Activated T-cell treated with anti-CD3 and anti-CD28 coated beads for 1 hour (primary cell): Measurements from ENCODE around the gene MGARP.

Experiments
- DNase-seq: peaks from one replicate; pipeline ENCODE4 v3.0.0-alpha.2; 2020; ENCODE audit warnings: low read depth

Gene MGARP

DNA sequence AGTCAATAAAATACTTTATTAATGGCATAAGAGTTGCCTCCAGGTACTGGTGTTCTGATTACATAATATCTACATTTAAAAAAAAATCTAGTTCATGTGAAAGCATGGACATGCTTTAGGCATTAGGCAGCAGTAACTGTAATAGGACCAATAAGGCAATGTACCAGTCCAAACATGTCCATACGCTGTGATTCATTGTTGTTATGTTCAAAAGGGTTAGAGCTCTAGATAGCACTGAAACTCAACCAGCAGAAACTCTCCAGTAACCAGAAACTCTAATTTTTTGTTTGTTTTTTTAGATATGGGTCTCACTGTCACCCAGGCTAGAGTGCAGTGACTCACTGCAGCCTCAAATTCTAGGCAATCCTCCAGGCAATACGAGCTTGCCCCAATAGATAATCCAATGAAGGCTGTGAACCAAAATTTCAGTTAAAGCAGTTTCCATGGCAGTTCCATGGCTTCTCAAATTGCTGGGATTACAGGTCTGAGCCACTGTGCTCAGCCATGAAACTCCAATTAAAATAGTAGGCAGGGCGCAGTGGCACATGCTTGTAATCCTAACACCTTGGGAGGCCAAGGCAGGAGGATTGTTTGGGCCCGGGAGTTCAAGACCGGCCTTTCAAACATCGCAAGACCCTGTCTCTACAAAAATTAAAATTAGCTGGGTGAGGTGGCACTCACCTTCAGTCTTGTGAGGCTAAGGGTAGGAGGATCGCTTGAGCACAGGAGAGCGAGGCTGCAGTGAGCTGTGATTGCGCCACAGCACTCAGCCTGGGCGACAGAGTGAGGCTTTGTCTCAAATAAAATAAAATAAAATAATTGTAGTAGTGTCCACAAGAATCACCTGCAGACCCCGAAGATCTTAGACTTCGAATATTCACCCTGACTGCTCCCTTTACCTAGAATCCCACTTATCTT, 36.3 kb downstream of the MGARP start:
- no peak for DNase-seq

- DNase-seq, result no peak
These were observed 37.4 kb downstream of the MGARP start for GRCh38 chr4:139242511-139243051.

DNA sequence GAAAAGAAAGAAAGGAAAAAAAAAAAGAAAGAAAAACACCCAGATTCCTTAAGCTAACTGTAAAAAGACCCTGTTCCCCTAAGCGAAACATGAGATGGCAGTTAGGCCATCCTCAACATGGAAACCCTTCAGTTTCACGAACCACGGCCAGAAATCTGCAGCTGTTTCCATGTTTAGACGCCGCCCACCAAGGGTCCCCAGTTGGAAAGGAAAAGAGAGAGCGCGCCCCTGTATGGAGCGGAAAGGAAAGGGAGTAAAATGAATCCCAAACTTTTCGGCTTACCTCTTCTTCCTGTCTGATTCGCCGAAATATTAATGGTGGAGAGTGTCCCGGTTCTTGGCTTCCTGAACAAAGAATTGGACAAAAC, 38.3 kb downstream of the MGARP start:
- no peak for DNase-seq

GRCh38 chr4:139241086-139241783, 38.8 kb downstream of the MGARP start:
- DNase-seq, result no peak

DNA sequence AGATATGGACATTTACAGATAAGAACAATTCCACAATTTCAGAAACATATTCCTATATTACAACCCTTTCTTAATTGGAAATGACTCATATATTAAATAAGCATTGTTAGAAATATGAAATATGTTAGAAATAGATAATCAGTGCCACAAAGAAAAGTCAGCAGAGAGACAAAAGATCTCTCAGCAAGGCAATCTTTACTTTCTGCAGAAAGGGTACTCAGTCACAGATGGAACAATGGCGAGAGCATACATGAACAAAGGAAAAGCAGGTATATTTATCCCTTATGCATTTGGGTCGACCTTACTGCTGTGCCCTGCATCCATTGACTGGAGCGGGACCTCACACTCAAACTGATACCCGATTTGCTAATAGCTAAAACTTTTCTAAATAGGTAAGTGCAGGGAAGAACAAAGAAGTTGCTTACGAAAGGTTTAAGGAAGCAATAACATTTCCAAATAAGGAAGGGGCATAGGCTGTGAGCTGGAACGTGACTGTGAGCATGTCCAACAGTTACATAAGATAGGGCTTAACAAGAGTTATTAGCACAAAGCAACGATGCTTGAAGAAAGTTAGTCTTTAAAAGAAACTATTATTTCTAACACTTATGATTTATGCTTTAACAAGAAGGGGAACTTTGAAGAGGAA, 40.8 kb downstream of the MGARP start:
- DNase-seq, result no peak

DNA sequence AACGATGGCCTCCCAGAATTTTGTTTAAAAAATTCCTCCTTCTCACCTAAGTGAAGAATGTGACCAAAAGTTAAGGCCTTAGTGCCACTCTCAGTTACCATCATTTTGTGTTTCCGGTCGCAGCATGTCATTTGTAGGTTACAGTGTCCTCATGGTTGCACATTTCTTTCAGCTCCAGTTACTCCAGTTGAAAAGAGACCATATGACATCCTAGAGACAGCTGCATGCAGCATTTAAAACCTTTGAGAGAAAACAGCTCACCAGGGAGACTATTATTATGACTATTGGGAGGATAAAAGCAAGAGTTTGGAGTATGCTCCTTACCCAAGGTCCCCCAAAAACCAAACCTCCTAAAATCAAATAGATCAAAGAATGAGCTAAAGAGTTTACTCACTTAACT, 45.8 kb downstream of the MGARP start:
- DNase-seq, result no peak

DNA sequence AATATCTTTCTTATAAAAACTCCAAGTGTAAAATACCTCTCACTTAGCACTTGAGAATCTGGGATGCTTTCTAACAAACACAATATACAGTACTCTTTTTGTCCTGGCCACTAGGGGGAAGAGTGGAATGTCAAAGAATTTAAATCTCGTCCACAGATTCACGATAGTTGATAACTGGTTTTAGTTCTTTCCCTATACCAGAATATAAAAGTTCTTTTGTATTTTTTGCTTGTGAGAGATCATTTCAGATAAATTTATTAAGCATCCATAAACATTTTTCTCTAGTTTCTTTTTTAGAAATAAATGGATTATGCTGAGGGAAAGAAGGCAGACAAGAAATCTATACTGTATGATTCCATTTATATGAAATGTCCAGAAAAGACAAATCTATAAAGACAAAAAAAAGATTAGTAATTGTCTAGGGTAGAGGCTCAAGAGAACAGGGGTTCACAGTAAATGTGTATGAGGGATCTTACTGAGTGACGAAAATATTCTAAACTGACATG, 50.4 kb downstream of the MGARP start:
- DNase-seq, result no peak

GRCh38 chr4:139227729-139228404, 52.2 kb downstream of the MGARP start:
- DNase-seq, result no peak

DNA sequence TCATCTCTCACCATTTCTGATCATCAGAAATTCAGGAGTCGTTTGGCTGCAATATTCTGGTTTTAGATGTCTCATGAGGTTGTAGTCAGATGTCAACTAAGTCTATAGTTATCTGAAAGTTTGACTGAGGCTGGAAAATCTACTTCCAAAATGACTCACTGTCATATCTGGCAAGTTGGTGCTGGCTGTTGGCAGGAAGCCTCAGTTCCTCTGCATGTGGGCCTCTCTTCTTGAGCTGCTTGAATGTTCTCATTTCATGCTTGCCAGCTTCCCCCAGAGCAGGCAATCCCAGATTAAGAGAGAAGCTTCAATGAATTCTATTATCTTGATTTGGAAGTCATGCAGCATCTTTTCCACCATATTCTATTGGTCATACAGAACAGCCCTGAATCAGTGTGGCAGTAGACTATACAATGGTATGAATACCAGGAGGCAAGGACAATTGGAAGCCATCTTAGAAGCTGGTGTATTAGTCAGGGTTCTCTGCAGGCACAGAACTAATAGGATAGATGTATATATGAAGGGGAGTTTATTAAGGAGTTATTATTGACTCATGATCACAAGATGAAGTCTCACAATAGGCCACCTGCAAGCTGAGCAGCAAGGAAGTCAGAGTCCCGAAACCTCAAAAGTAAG, 56.2 kb downstream of the MGARP start:
- no peak for DNase-seq

GRCh38 chr4:139222215-139222614, 57.8 kb downstream of the MGARP start:
- DNase-seq, result no peak

DNA sequence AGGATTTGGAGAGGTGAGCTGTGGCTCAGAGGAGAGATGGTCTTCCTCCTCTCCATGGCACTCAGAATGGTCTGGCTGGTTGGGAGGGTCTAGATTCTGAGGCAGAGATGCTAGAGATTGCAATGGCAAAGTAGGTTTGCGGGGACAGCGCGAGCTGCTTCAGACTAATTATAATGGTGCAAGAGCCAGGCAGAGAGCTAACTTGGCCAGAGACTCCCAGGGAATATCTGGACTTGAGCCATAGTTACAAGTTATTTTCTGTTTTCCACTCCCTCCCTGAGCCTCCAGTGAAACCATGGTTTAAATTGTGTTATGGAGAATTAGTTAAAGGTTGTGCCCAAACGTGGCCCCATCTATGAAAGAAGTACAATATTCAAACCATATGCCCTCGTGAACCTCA, 58.3 kb downstream of the MGARP start:
- no peak for DNase-seq

DNA sequence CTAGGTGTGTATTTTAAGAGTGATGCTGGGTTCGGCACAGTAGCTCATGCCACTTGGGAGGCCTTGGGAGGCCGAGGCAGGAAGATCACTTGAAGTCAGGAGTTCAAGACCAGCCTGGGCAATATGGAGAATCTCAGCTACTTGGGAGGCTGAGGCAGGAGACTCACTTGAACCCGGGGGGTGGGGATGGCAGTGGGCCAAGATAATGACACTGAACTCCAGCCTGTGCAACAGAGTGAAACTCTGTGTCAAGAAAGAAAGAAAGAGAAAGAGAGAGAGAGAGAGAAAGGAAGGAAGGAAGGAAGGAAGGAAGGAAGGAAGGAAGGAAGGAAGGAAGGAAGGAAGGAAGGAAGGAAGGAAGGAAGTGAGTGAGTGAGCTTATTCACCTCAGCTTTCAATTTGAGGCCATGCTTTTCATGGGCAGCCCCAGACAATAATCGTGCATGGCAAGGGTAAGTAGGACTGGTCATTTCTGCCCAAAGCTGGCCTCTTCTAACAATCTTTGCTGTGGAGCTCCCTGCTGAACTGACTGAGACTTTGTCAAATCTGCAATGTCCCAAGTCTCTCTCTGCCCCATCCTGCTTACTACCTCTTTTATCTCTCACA, 60.5 kb downstream of the MGARP start:
- DNase-seq, result no peak
